GM19328 (cell line): ENCODE measurements around the gene BLVRA.
A peak's percentile ranks its signal among the peaks of the same experiment; 100 is the strongest.

Source experiments
- ATAC-seq: cut with Tn5 transposase; IDR thresholded peaks from one replicate; pipeline ENCODE4 v1.9.1; 2021; ENCODE audit warnings: mild to moderate bottlenecking, moderate library complexity; ENCODE audit not compliant: unreplicated experiment

BLVRA gene

GRCh38 chr7:43749383-43749940, 9.0 kb upstream of the BLVRA start:
- ATAC-seq, result no peak

GRCh38 chr7:43750016-43750887, 8.2 kb upstream of the BLVRA start:
- ATAC-seq, result no peak

GRCh38 chr7:43752411-43752810, 6.1 kb upstream of the BLVRA start:
- ATAC-seq, result no peak

- no peak for ATAC-seq
These were observed 5.1 kb upstream of the BLVRA start for GRCh38 chr7:43753271-43753810.

DNA sequence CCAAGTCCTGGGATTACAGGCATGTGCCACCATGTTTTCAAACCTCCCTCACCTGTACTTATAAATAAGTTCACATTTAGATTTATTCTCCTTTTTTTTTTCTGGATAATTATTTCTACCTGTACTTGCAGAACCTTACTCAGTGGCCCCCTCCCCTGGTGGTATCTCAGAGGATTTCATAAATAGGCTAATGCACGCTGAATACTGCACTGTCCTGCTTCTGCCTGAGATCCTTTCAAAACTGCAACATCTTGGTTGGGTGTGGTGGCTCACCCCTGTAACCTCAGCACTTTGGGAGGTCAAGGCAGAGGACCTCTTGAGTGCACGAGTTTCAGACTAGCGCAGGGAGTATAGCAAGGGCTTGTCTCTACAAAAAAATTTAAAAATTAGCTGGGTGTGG, 4.6 kb upstream of the BLVRA start:
- no peak for ATAC-seq

DNA sequence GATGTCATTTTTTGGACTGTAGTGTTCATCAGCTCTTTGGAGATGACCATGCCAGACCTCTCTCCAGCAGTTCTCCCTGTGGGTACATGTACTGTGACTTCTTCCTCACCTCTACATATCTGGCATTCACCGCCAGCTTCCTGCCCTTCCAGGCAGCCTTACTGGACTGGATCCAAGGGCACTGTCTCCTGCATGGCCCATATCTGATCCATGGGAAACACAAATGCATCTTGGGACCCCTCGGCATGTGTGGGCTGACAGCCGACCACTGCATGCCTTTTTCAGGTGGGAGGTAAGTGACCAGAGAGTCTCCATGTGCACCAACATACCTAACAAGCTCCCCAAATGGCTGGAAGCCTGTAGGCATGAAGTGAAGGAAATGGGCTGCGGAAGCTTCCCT, 3.9 kb upstream of the BLVRA start:
- ATAC-seq, result no peak

DNA sequence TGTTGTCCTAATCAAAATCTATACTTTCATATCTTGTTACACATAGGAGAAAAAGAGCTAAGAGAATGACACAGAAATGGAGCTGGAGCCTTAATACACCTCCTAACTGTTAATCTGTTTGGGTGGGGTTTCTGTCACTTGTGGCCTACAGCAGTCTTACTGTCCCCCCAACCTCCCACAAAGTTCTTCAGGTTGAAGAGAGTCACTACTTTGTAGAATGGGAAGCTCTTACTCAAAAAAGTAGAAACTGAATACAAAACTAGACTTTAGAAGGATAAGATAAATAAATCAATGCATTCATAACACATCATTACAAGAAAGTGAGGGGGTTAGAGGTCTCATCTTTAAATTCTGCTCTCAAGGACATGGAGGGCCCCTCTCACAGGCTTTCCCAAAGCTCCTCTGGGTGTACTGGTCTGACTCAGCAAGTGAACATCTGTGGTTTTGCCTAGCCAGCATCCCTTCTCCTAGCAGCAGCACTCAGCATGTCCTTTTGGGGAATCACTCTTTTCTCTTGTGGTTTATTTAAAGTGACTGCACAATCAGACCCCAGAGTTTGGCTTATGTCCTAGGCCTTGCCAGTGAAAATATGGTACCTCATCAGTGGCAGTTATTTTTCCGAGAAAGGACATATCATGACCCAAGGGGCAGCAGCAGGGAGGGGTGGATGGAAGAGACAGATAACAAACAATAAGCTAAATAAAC, 2.0 kb upstream of the BLVRA start:
- ATAC-seq, result no peak

DNA sequence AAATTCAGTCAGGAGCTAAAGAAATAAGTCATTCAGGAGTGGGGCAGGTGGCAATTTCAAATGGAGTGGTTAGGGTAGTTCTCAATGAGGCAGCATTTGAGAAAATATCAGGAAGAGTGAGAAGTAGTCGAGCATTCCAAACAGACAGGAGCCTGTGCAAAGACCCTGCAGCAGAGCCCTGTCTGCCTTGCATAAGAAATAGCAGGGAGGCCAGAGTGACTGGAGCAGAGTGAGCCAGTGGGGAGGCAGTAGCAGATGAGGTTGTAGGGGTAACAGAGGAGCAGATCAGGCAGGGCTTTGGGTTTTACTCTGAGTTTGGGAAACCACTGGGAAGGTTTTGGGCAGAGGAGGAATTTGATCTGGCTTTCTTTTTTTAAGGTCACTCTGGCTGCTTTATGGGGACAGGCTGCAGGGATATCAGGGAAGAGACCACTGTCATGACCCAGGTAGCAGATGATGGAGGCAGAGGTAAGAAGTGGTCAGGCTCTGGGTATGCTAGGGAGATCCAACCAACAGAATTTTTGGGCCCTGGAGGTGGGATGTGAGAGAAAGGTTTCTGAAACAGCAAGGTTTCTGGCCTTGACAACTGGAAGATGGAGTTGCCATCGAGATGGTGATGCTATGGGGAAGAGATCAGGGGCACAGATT, 1.3 kb upstream of the BLVRA start:
- no peak for ATAC-seq

DNA sequence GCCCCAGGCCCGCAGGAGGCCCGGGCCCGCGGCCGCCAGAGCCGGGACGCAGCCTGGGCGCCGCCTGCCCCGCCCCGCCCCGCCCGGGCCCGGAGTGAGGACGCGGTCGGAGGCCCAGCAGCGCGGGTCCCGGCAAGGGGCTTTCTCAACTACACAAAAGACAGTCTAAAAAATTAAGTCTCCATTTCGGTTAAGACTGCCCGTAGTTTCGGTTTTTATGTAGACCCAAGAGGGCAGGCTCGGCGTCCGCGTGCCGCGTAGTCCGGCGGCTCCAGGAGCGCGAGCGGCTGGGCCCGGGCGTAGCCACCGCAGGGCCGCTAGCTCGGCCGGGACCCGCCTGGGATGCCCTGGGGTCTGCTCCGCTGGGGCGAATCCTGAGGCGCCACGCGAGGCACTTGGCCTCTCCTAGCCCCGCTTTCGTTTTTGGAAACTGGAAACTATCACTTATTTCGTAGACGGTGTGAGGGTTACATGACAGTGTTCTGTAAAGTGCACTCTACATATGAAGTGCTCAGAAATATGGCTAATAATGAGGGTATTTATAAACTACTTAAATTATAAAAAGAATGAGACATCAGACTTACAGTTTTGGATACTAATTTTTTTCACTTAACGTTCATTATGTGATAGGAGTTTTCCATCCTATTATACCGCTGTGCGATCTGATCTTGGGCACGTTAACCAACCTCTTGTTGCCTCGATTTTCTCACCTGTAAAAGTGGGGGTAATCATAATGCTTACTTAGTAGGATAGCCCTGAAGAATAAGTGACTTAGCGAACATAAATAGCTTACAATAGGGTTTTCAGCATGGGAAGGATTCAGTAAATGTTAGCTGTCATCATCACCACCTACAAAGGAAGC, 573 bp downstream of the BLVRA start:
- peak; percentile 46 for ATAC-seq

GRCh38 chr7:43760861-43761260, 2.4 kb downstream of the BLVRA start:
- ATAC-seq, result no peak

DNA sequence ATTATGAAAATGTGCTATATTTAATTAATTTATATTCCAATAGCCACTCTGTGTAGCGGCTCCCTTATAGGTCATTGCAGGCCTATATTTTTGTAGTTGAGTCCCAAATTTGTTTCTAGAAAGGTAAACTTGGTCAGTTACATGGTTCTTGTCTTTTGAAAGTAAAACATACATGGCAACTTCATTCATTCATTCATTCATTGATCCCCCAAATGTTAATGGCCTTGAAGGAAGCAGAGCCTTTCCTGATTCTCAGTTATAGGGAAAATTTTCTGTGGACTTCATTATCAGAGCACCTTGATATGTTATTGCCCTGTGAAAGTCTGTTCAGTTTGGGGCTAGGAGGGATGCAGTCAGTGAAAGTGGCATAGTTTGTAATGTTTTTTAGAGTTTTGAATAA, 2.9 kb downstream of the BLVRA start:
- ATAC-seq, result no peak

- no peak for ATAC-seq
These were observed 3.6 kb downstream of the BLVRA start for GRCh38 chr7:43761938-43762692.

GRCh38 chr7:43763183-43763582, 4.7 kb downstream of the BLVRA start:
- no peak for ATAC-seq

GRCh38 chr7:43764039-43764761, 5.7 kb downstream of the BLVRA start:
- ATAC-seq, result no peak

GRCh38 chr7:43764807-43765491, 6.5 kb downstream of the BLVRA start:
- no peak for ATAC-seq

DNA sequence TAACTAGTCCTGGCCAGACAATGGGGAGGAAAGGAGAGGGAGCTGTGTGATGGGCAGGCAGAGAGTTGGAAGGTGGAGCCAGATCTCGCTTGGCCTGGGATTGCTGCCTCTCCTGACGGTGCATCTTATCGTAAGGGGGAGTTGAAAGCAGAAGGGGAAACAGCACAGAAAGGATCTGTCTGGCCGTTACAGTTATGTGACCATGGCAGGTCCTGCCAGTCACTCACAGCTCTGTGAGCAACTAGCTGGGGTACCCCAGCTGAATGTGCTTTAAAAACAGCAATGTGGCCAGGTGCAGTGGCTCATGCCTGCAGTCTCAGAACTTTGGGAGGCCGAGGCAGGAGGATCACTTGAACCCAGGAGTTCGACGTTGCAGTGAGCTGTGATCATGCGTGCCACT, 8.1 kb downstream of the BLVRA start:
- no peak for ATAC-seq

DNA sequence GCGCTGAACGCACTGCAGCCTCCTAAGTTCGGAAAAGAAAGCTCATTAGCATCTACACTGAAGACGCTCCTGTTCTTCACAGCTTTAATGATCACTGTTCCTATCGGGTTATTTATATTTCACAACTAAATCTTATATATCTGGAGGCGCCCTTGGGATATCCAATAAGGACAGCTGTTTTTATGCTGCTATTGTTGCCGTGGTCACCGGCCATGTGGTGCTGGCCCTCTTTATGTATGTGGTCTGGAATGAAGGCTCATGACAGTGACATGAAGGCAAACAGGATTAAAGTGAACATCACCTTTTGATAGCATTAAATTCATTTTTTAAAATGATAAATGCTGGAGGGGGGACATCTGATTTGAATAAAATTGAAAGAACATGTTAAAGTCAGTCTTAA, 8.8 kb downstream of the BLVRA start:
- no peak for ATAC-seq

- no peak for ATAC-seq
These were observed 9.9 kb downstream of the BLVRA start for GRCh38 chr7:43768201-43768886.
